IMR-90 (cell line): ENCODE data around the gene NDUFA6. TPM values are rescaled to one million over a fixed set of nuclear protein-coding genes. Genes with fewer than 3 reads are reported as not detected.
A peak's percentile ranks its signal among the peaks of the same experiment; 100 is the strongest.

Experiments
- ATAC-seq: fragments of 200-7000 bp; cut with Tn5 transposase; 2 replicates; pipeline ENCODE4 v1.9.1; 2020; ENCODE audit warnings: low read depth, mild to moderate bottlenecking, moderate library complexity
- BruUV-seq: library from RNA; stranded (reverse); fragments of 400-500 nt; replicated peaks from 2 replicates; lab custom pipeline; 2021; lab: Mats Ljungman, UMichigan
- CTCF ChIA-PET: fragments of 300-600 bp; formaldehyde crosslinking; extraction: SDS; loops from one replicate; lab custom pipeline; 2021; ENCODE audit warnings: antibody characterized with exemption; lab: Yijun Ruan, JAX
- POLR2A ChIA-PET: fragments of 300-600 bp; sonication (Branson Sonifier 250); formaldehyde crosslinking; loops from one replicate; lab custom pipeline; 2022; ENCODE audit warnings: antibody characterized with exemption; ENCODE audit not compliant: unreplicated experiment; lab: Charles Lee
- DNase-seq: peaks from one replicate; pipeline ENCODE4 v3.0.0; 2013
- H2AFZ ChIP-seq: replicated peaks from 2 replicates; pipeline ENCODE3; 2013; ENCODE audit warnings: low read length, mild to moderate bottlenecking; ENCODE audit not compliant: poor library complexity
- H2AK5ac ChIP-seq: 2 replicates; pipeline ENCODE4 v1.6.1; 2013; ENCODE audit warnings: low read depth, low read length, inconsistent platforms
- H2AK9ac ChIP-seq: replicated peaks from 2 replicates; pipeline ENCODE3; 2013; ENCODE audit warnings: mild to moderate bottlenecking, low read depth, low read length, moderate library complexity; ENCODE audit not compliant: poor library complexity
- H2BK120ac ChIP-seq: 2 replicates; pipeline ENCODE4 v1.6.1; 2013; ENCODE audit warnings: low read depth, low read length, inconsistent platforms
- H2BK15ac ChIP-seq: 3 replicates; pipeline ENCODE4 v1.6.1; 2013; ENCODE audit warnings: low read depth, low read length, inconsistent platforms
- H2BK20ac ChIP-seq: 2 replicates; pipeline ENCODE4 v1.6.1; 2013; ENCODE audit warnings: low read depth, mild to moderate bottlenecking, inconsistent platforms, low read length, moderate library complexity
- H2BK5ac ChIP-seq: 2 replicates; pipeline ENCODE4 v1.6.1; 2013; ENCODE audit warnings: mild to moderate bottlenecking, low read depth, low read length, inconsistent platforms; ENCODE audit not compliant: poor library complexity, severe bottlenecking
- H3K14ac ChIP-seq: replicated peaks from 2 replicates; pipeline ENCODE4 v1.6.1; 2013; ENCODE audit warnings: low read depth, low read length, inconsistent platforms
- H3K18ac ChIP-seq: 2 replicates; pipeline ENCODE4 v1.6.1; 2013; ENCODE audit warnings: low read depth, low read length, control low read depth
- H3K23ac ChIP-seq: 2 replicates; pipeline ENCODE4 v1.6.1; 2013; ENCODE audit warnings: low read depth, low read length, inconsistent platforms
- H3K27ac ChIP-seq: 2 replicates; pipeline ENCODE4 v1.5.1; 2013; ENCODE audit warnings: mild to moderate bottlenecking, control low read depth, low read length; ENCODE audit not compliant: insufficient read depth
- H3K27me3 ChIP-seq: 2 replicates; pipeline ENCODE4 v1.6.1; 2013; ENCODE audit warnings: low read length; ENCODE audit not compliant: control insufficient read depth, insufficient read depth
- H3K36me3 ChIP-seq: 2 replicates; pipeline ENCODE4 v1.6.1; 2013; ENCODE audit warnings: low read length, mixed read lengths; ENCODE audit not compliant: control insufficient read depth, insufficient read depth
- H3K4ac ChIP-seq: 2 replicates; pipeline ENCODE4 v1.6.1; 2013; ENCODE audit warnings: low read depth, low read length, inconsistent platforms
- H3K4me1 ChIP-seq: 2 replicates; pipeline ENCODE4 v1.6.1; 2013; ENCODE audit warnings: low read length, mixed read lengths; ENCODE audit not compliant: control insufficient read depth, insufficient read depth
- H3K4me2 ChIP-seq: 2 replicates; pipeline ENCODE4 v1.6.1; 2013; ENCODE audit warnings: low read depth, mild to moderate bottlenecking, control low read depth, low read length, moderate library complexity
- H3K4me3 ChIP-seq: 2 replicates; pipeline ENCODE4 v1.5.1; 2013; ENCODE audit warnings: low read depth, mild to moderate bottlenecking, control low read depth, low read length, moderate library complexity; ENCODE audit not compliant: insufficient read depth
- H3K56ac ChIP-seq: 2 replicates; pipeline ENCODE4 v1.6.1; 2013; ENCODE audit warnings: low read length, inconsistent platforms; ENCODE audit not compliant: insufficient read depth; ENCODE audit errors: extremely low read depth
- H3K79me1 ChIP-seq, 2 experiments: 2 replicates each; pipeline ENCODE4 v1.6.1; 2013; ENCODE audit warnings: low read length in 2 of 2, inconsistent platforms in 1 of 2, low read depth in 1 of 2
- H3K9ac ChIP-seq: 2 replicates; pipeline ENCODE4 v1.6.1; 2013; ENCODE audit warnings: low read depth, low read length, control low read depth
- H3K9me1 ChIP-seq: 2 replicates; pipeline ENCODE4 v1.6.1; 2013; ENCODE audit warnings: low read length, inconsistent platforms; ENCODE audit not compliant: insufficient read depth
- H3K9me3 ChIP-seq: 2 replicates; pipeline ENCODE4 v1.6.1; 2013; ENCODE audit warnings: low read length; ENCODE audit not compliant: control insufficient read depth, insufficient read depth
- H4K20me1 ChIP-seq: 2 replicates; pipeline ENCODE4 v1.6.1; 2013; ENCODE audit warnings: low read length, inconsistent platforms; ENCODE audit not compliant: insufficient read depth
- H4K5ac ChIP-seq: 2 replicates; pipeline ENCODE4 v1.6.1; 2013; ENCODE audit warnings: mild to moderate bottlenecking, low read depth, low read length, control low read depth
- H4K8ac ChIP-seq, 2 experiments: 2 replicates each; pipeline ENCODE4 v1.6.1; 2013; ENCODE audit warnings: low read depth in 2 of 2, low read length in 2 of 2, control low read depth in 1 of 2, inconsistent platforms in 1 of 2
- H4K91ac ChIP-seq: 2 replicates; pipeline ENCODE4 v1.6.1; 2013; ENCODE audit warnings: low read depth, low read length, inconsistent platforms; ENCODE audit not compliant: insufficient read depth
- FOS ChIP-seq: fragments of 150-350 bp; IDR thresholded peaks from 2 replicates; pipeline ENCODE4 v1.6.1; 2016; ENCODE audit warnings: low read depth, low read length
- MXI1 ChIP-seq: IDR thresholded peaks from 2 replicates; pipeline ENCODE4 v1.6.1; 2012; ENCODE audit warnings: low read depth, mild to moderate bottlenecking, low read length, moderate library complexity, borderline replicate concordance
- WGBS, 2 experiments: methylation state at CpG; one replicate each; pipeline versions ENCODE4 v1.1.5 to v1.1.7; 2013; ENCODE audit warnings: missing lambda C conversion rate in 2 of 2; ENCODE audit not compliant: insufficient read length in 1 of 2; ENCODE audit errors: extremely low coverage in 2 of 2; 5-methylcytosine and 5-hydroxymethylcytosine counted together
- dilution Hi-C: fragments of 300-500 bp; cut with HindIII; formaldehyde crosslinking; loops from one replicate; pipeline ENCODE4 v1.14.3; 2018; ENCODE audit warnings: low sequenced_read_pairs; ENCODE audit not compliant: unreplicated experiment
- in situ Hi-C: fragments of 300-500 bp; cut with MboI; formaldehyde crosslinking; loops from 3 replicates; pipeline ENCODE4 v1.14.3; 2019; ENCODE audit warnings: low sequenced_read_pairs, inconsistent platforms, mixed read lengths
- intact Hi-C: fragments of 100-400 bp; cut with micrococcal nuclease; formaldehyde crosslinking; loops from 2 replicates; pipeline ENCODE4 v1.10.0; 2022
- polyA plus RNA-seq, 3 experiments: library from polyadenylated mRNA; depleted of rRNA; stranded (reverse); fragments of >200 nt; gene quantifications; 2 replicates each; pipeline ENCODE4 v1.2.3, GENCODE V29; 2012; ENCODE audit warnings: low replicate concordance in 1 of 3
- total RNA-seq: library from RNA; depleted of rRNA; stranded (reverse); fragments of >200 nt; gene quantifications from 2 replicates; pipeline ENCODE4 v1.2.3, GENCODE V29; 2012

NDUFA6 gene
- total and polyA plus RNA-seq, 2 of the 4 experiments (the other 2 are of a cell fraction) = 48.8 to 89.0 TPM

DNA sequence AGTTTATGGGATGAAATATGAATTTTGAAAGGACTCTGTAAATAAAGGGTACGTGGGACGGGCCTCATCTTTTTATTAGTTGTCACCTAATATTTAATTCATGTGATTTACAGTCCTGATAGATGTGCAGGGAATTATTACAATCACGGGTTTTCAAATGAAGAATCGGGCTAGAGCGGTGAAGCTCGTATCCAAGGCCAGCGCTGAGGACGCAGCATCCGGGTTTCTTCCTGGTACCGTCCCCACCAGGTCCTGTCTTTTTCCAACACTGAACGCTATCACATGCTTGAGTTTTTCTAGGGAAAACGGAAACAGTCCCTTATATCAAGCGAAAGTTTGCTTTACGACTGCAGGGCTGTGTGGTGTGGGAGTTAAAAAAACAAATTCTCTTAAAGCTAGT is 10.3 kb downstream of the NDUFA6 start:
- H2BK5ac ChIP-seq = peak overlapping the region; percentile 10
- peak overlapping the region; percentile 70; the same call in 1 of the 2 replicates for H4K5ac ChIP-seq
- H4K20me1 ChIP-seq = no peaks in the 10 kb centered on the region
- H3K4me3 ChIP-seq = peak overlapping the region; percentile 59
- H3K14ac ChIP-seq = peak overlapping the region; percentile 39
- ChIA-PET POLR2A (no interaction called here), CTCF (interaction anchor here (0.5 kb wide), 1 partner anchor 119 kb away, joined by 4 read pairs; no protein-coding TSS in a partner anchor)
- no peak overlapping the region for H2BK20ac ChIP-seq
- H3K4me2 ChIP-seq = peak overlapping the region; percentile 86
- no peak overlapping the region for H3K56ac ChIP-seq
- H4K91ac ChIP-seq = no peak overlapping the region
- no peak overlapping the region; the same call in 1 of the 2 replicates for H2AK5ac ChIP-seq
- intact Hi-C loops = no loop called here
- H3K27ac ChIP-seq = peak overlapping the region; percentile 35; the same call in 1 of the 2 replicates
- H3K18ac ChIP-seq = no peak overlapping the region
- peak overlapping the region; percentile 75 to 99; a peak in 3 of 4 replicates for H4K8ac ChIP-seq
- DNase-seq (peak; percentile 53), ATAC-seq (peak; percentile 10; the same call in 1 of the 2 replicates)
- no peak overlapping the region for H2BK120ac ChIP-seq
- H3K23ac ChIP-seq = peak overlapping the region; percentile 71; the same call in 1 of the 2 replicates
- WGBS, 2 experiments = no CpG with 5 or more reads among the region's 14 CpGs
- peaks cover 17% of the 10 kb centered on the region for H3K36me3 ChIP-seq
- TF ChIP-seq FOS (no peak), MXI1 (peak; percentile 20; the same call in 1 of the 2 replicates)
- H2BK15ac ChIP-seq = no peak overlapping the region
- in situ Hi-C loops = no loop called here
- no peaks in the 10 kb centered on the region for H3K27me3 ChIP-seq
- peak overlapping the region; percentile 98 for H2AFZ ChIP-seq
- no peak overlapping the region for H2AK9ac ChIP-seq
- peak overlapping the region; percentile 80 for H3K9ac ChIP-seq
- peaks cover 19 to 43% of the 10 kb centered on the region in 2 experiments for H3K79me1 ChIP-seq
- dilution Hi-C loops = no loop called here
- no TSS peak for BruUV-seq
- H3K9me3 ChIP-seq = no peaks in the 10 kb centered on the region
- H3K4ac ChIP-seq = peak overlapping the region; percentile 61; the same call in 1 of the 2 replicates
- peaks cover 6% of the 10 kb centered on the region for H3K4me1 ChIP-seq
- peaks cover 12% of the 10 kb centered on the region; the same call in 1 of the 2 replicates for H3K9me1 ChIP-seq
